ENCODE results near the gene SCAMP4. TPM values are rescaled to one million over a fixed set of nuclear protein-coding genes. Genes with fewer than 3 reads are reported as not detected.

The SCAMP4 gene
- total and polyA plus RNA-seq, 9 of the 15 experiments (the other 6 are each of a cell fraction or from before 2014, with no cell fraction given), result 0.81 to 45.9 (median 12.8) TPM

- TF ChIP-seq SLC30A9 (CRISPR knock-in tag; IDR thresholded peaks at IDR 0.05), result 0 out of 2 replicates have a peak, but pooled peaks have one; percentile 27
- TF ChIP-seq, protein P1, sequence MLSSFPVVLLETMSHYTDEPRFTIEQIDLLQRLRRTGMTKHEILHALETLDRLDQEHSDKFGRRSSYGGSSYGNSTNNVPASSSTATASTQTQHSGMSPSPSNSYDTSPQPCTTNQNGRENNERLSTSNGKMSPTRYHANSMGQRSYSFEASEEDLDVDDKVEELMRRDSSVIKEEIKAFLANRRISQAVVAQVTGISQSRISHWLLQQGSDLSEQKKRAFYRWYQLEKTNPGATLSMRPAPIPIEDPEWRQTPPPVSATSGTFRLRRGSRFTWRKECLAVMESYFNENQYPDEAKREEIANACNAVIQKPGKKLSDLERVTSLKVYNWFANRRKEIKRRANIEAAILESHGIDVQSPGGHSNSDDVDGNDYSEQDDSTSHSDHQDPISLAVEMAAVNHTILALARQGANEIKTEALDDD (IDR thresholded peaks at IDR 0.05), result no peak
- no peak for TF ChIP-seq ZBTB1 (CRISPR knock-in tag; IDR thresholded peaks at IDR 0.05; ENCODE audit: borderline replicate concordance, low read depth)
- TF ChIP-seq, protein P2, sequence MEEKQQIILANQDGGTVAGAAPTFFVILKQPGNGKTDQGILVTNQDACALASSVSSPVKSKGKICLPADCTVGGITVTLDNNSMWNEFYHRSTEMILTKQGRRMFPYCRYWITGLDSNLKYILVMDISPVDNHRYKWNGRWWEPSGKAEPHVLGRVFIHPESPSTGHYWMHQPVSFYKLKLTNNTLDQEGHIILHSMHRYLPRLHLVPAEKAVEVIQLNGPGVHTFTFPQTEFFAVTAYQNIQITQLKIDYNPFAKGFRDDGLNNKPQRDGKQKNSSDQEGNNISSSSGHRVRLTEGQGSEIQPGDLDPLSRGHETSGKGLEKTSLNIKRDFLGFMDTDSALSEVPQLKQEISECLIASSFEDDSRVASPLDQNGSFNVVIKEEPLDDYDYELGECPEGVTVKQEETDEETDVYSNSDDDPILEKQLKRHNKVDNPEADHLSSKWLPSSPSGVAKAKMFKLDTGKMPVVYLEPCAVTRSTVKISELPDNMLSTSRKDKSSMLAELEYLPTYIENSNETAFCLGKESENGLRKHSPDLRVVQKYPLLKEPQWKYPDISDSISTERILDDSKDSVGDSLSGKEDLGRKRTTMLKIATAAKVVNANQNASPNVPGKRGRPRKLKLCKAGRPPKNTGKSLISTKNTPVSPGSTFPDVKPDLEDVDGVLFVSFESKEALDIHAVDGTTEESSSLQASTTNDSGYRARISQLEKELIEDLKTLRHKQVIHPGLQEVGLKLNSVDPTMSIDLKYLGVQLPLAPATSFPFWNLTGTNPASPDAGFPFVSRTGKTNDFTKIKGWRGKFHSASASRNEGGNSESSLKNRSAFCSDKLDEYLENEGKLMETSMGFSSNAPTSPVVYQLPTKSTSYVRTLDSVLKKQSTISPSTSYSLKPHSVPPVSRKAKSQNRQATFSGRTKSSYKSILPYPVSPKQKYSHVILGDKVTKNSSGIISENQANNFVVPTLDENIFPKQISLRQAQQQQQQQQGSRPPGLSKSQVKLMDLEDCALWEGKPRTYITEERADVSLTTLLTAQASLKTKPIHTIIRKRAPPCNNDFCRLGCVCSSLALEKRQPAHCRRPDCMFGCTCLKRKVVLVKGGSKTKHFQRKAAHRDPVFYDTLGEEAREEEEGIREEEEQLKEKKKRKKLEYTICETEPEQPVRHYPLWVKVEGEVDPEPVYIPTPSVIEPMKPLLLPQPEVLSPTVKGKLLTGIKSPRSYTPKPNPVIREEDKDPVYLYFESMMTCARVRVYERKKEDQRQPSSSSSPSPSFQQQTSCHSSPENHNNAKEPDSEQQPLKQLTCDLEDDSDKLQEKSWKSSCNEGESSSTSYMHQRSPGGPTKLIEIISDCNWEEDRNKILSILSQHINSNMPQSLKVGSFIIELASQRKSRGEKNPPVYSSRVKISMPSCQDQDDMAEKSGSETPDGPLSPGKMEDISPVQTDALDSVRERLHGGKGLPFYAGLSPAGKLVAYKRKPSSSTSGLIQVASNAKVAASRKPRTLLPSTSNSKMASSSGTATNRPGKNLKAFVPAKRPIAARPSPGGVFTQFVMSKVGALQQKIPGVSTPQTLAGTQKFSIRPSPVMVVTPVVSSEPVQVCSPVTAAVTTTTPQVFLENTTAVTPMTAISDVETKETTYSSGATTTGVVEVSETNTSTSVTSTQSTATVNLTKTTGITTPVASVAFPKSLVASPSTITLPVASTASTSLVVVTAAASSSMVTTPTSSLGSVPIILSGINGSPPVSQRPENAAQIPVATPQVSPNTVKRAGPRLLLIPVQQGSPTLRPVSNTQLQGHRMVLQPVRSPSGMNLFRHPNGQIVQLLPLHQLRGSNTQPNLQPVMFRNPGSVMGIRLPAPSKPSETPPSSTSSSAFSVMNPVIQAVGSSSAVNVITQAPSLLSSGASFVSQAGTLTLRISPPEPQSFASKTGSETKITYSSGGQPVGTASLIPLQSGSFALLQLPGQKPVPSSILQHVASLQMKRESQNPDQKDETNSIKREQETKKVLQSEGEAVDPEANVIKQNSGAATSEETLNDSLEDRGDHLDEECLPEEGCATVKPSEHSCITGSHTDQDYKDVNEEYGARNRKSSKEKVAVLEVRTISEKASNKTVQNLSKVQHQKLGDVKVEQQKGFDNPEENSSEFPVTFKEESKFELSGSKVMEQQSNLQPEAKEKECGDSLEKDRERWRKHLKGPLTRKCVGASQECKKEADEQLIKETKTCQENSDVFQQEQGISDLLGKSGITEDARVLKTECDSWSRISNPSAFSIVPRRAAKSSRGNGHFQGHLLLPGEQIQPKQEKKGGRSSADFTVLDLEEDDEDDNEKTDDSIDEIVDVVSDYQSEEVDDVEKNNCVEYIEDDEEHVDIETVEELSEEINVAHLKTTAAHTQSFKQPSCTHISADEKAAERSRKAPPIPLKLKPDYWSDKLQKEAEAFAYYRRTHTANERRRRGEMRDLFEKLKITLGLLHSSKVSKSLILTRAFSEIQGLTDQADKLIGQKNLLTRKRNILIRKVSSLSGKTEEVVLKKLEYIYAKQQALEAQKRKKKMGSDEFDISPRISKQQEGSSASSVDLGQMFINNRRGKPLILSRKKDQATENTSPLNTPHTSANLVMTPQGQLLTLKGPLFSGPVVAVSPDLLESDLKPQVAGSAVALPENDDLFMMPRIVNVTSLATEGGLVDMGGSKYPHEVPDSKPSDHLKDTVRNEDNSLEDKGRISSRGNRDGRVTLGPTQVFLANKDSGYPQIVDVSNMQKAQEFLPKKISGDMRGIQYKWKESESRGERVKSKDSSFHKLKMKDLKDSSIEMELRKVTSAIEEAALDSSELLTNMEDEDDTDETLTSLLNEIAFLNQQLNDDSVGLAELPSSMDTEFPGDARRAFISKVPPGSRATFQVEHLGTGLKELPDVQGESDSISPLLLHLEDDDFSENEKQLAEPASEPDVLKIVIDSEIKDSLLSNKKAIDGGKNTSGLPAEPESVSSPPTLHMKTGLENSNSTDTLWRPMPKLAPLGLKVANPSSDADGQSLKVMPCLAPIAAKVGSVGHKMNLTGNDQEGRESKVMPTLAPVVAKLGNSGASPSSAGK (IDR thresholded peaks at IDR 0.05), result no peak
- TF ChIP-seq, protein P3, sequence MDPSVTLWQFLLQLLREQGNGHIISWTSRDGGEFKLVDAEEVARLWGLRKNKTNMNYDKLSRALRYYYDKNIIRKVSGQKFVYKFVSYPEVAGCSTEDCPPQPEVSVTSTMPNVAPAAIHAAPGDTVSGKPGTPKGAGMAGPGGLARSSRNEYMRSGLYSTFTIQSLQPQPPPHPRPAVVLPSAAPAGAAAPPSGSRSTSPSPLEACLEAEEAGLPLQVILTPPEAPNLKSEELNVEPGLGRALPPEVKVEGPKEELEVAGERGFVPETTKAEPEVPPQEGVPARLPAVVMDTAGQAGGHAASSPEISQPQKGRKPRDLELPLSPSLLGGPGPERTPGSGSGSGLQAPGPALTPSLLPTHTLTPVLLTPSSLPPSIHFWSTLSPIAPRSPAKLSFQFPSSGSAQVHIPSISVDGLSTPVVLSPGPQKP (CRISPR knock-in tag; IDR thresholded peaks at IDR 0.05), result no peak
- 0 out of 2 replicates have a peak, but pooled peaks have one; percentile 45 for TF ChIP-seq ZNF134 (CRISPR knock-in tag; conservative IDR thresholded peaks at IDR 0.05)
- peak; percentile 67 for TF ChIP-seq DIDO1 (tag; IDR thresholded peaks at IDR 0.05; ENCODE audit: low read depth)
- TF ChIP-seq, protein P4, sequence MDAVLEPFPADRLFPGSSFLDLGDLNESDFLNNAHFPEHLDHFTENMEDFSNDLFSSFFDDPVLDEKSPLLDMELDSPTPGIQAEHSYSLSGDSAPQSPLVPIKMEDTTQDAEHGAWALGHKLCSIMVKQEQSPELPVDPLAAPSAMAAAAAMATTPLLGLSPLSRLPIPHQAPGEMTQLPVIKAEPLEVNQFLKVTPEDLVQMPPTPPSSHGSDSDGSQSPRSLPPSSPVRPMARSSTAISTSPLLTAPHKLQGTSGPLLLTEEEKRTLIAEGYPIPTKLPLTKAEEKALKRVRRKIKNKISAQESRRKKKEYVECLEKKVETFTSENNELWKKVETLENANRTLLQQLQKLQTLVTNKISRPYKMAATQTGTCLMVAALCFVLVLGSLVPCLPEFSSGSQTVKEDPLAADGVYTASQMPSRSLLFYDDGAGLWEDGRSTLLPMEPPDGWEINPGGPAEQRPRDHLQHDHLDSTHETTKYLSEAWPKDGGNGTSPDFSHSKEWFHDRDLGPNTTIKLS (IDR thresholded peaks at IDR 0.05; ENCODE audit: borderline replicate concordance, low read depth), result peak; percentile 71; the same call in 1 of the 2 replicates
- peak; percentile 98 for TF ChIP-seq ZNF143 (CRISPR knock-in tag; IDR thresholded peaks at IDR 0.05)
- peak; percentile 75 for TF ChIP-seq TBP (optimal IDR thresholded peaks at IDR 0.05; ENCODE audit: low read depth, low read length)
- no peak for TF ChIP-seq U2AF2 (optimal IDR thresholded peaks at IDR 0.05; ENCODE audit: low read depth, low read length)
- no peak for TF ChIP-seq NCOR1 (IDR thresholded peaks at IDR 0.05)
These were observed at the start of gene SCAMP4, which contains the start of gene ADAT3 (continued) for GRCh38 chr19:1905110-1905862.

Data from K562 (cell line).